NCI-H1417 (cell line): ENCODE data around the gene SOX2.
"Not testable (repeated sequence)": the region's sequence is repeated elsewhere in the genome, so short reads cannot be mapped to it uniquely, and the experiment has no call there.

ENCODE experiments used
- DNase-seq, 3 experiments: peaks; one replicate each; lab custom pipeline; 2025; lab: John Stamatoyannopoulos, UW

The SOX2 gene

GRCh38 chr3:181757694-181758306 is 46.1 kb downstream of the SOX2 start:
- DNase-seq, result peak in 1 of 3 experiments; percentile 40

- DNase-seq, result no peak
Observed at GRCh38 chr3:181761906-181762305, 50.2 kb downstream of the SOX2 start.

- DNase-seq, result not testable (repeated sequence)
Observed at GRCh38 chr3:181764033-181764432, 52.3 kb downstream of the SOX2 start.
